H1 (cell line): Measurements from ENCODE around the gene HLA-C. TPM values are rescaled to one million over a fixed set of nuclear protein-coding genes. Genes with fewer than 3 reads are reported as not detected.

Experiments
- CTCF ChIA-PET: fragments of 300-600 bp; sonication (Branson Sonifier 250); formaldehyde crosslinking; loops from one replicate; lab custom pipeline; 2021; ENCODE audit not compliant: partially characterized antibody; lab: Charles Lee
- POLR2A ChIA-PET: fragments of 300-600 bp; sonication (Branson Sonifier 250); formaldehyde crosslinking; loops from one replicate; lab custom pipeline; 2021; ENCODE audit warnings: inconsistent platforms; ENCODE audit not compliant: partially characterized antibody; lab: Charles Lee
- DNase-seq, 2 experiments: peaks; one replicate each; pipeline versions ENCODE4 v3.0.0 to v3.0.0-alpha.2; 2010 to 2022; ENCODE audit warnings: low spot score in 2 of 2, low read depth in 1 of 2, mixed read lengths in 1 of 2
- FAIRE-seq: peaks from 2 replicates; lab custom pipeline; 2011; peaks lifted over from hg19 to GRCh38; lab: Jason Lieb, UNC
- H2AFZ ChIP-seq: 2 replicates; pipeline ENCODE4 v1.8.1; 2012; ENCODE audit warnings: low read length, inconsistent platforms
- H2AK5ac ChIP-seq: 2 replicates; pipeline ENCODE4 v1.6.1; 2013; ENCODE audit warnings: low read depth, low read length
- H2BK120ac ChIP-seq: replicated peaks from 2 replicates; pipeline ENCODE3; 2013; ENCODE audit warnings: low read depth, low read length, inconsistent platforms
- H2BK12ac ChIP-seq: 2 replicates; pipeline ENCODE4 v1.6.1; 2013; ENCODE audit warnings: low read depth, low read length
- H2BK15ac ChIP-seq: 2 replicates; pipeline ENCODE4 v1.6.1; 2013; ENCODE audit warnings: low read length
- H2BK20ac ChIP-seq: 2 replicates; pipeline ENCODE4 v1.6.1; 2013; ENCODE audit warnings: low read length
- H2BK5ac ChIP-seq: 2 replicates; pipeline ENCODE4 v1.6.1; 2013; ENCODE audit warnings: low read depth, low read length
- H3K14ac ChIP-seq: 2 replicates; pipeline ENCODE4 v1.6.1; 2013; ENCODE audit warnings: inconsistent platforms; ENCODE audit not compliant: insufficient read length
- H3K18ac ChIP-seq: 2 replicates; pipeline ENCODE4 v1.6.1; 2013; ENCODE audit warnings: low read length; ENCODE audit errors: extremely low read depth
- H3K23ac ChIP-seq: 2 replicates; pipeline ENCODE4 v1.6.1; 2013; ENCODE audit warnings: inconsistent platforms; ENCODE audit not compliant: insufficient read length
- H3K23me2 ChIP-seq: 2 replicates; pipeline ENCODE4 v1.6.1; 2013; ENCODE audit warnings: low read depth, low read length
- H3K27ac ChIP-seq: 2 replicates; pipeline ENCODE4 v1.6.1; 2011; ENCODE audit warnings: low read depth, low read length, inconsistent platforms
- H3K27me3 ChIP-seq, 4 experiments: replicated peaks in 1 of 4; 1 replicate in 1 of 4; 2 replicates in 3 of 4; pipeline versions ENCODE4 v1.6.1 to v1.8.1; 2011 to 2013; ENCODE audit warnings: low read length in 3 of 4, mild to moderate bottlenecking in 3 of 4, inconsistent platforms in 2 of 4, mixed read lengths in 2 of 4, moderate library complexity in 1 of 4; ENCODE audit not compliant: control insufficient read depth in 3 of 4, insufficient read depth in 3 of 4; ENCODE audit errors: extremely low read depth in 1 of 4
- H3K36me3 ChIP-seq, 4 experiments: 2 replicates each; pipeline versions ENCODE4 v1.6.1 to v1.8.1; 2011 to 2013; ENCODE audit warnings: mild to moderate bottlenecking in 4 of 4, low read length in 3 of 4, moderate library complexity in 2 of 4, control low read depth in 1 of 4, inconsistent platforms in 1 of 4; ENCODE audit not compliant: insufficient read depth in 4 of 4, control insufficient read depth in 2 of 4
- H3K4ac ChIP-seq: replicated peaks from 2 replicates; pipeline ENCODE3; 2013; ENCODE audit warnings: low read length, low read depth, mixed read lengths, inconsistent platforms; ENCODE audit not compliant: insufficient read length
- H3K4me1 ChIP-seq, 4 experiments: replicated peaks in 1 of 4; 1 replicate in 1 of 4; 2 replicates in 3 of 4; pipeline versions ENCODE4 v1.6.1 to v1.8.1; 2011 to 2013; ENCODE audit warnings: low read length in 3 of 4, inconsistent platforms in 2 of 4, mixed read lengths in 1 of 4; ENCODE audit not compliant: insufficient read depth in 4 of 4, control insufficient read depth in 3 of 4
- H3K4me2 ChIP-seq, 2 experiments: 2 replicates each; pipeline versions ENCODE4 v1.6.1 to v1.8.1; 2011 to 2013; ENCODE audit warnings: low read depth in 2 of 2, low read length in 2 of 2, control low read depth in 1 of 2, inconsistent platforms in 1 of 2, mild to moderate bottlenecking in 1 of 2; ENCODE audit not compliant: insufficient read depth in 1 of 2
- H3K4me3 ChIP-seq, 4 experiments: fragments of 200-600, 300-600 bp in 1 of 4; sonication (generic), shearing (Covaris generic), sonication (Bioruptor Twin) in 1 of 4; 2 replicates each; pipeline versions ENCODE4 v1.5.1 to v1.8.1; 2011 to 2016; ENCODE audit warnings: low read length in 4 of 4, low read depth in 3 of 4, control low read depth in 2 of 4, inconsistent platforms in 2 of 4, mild to moderate bottlenecking in 2 of 4, mixed read lengths in 1 of 4, moderate library complexity in 1 of 4; ENCODE audit not compliant: insufficient read depth in 2 of 4; ENCODE audit errors: extremely low read depth in 1 of 4
- H3K56ac ChIP-seq: replicated peaks from 2 replicates; pipeline ENCODE3; 2013; ENCODE audit warnings: low read depth, mild to moderate bottlenecking, mixed read lengths, low read length, inconsistent platforms; ENCODE audit not compliant: insufficient read length
- H3K79me1 ChIP-seq: 2 replicates; pipeline ENCODE4 v1.6.1; 2013; ENCODE audit warnings: low read depth, low read length, control low read depth
- H3K79me2 ChIP-seq, 2 experiments: 2 replicates each; pipeline versions ENCODE4 v1.6.1 to v1.8.1; 2012 to 2013; ENCODE audit warnings: low read length in 2 of 2, mild to moderate bottlenecking in 2 of 2, inconsistent platforms in 1 of 2; ENCODE audit not compliant: insufficient read depth in 2 of 2, control insufficient read depth in 1 of 2
- H3K9ac ChIP-seq, 4 experiments: replicated peaks in 1 of 4; 1 replicate in 1 of 4; 2 replicates in 3 of 4; pipeline versions ENCODE4 v1.6.1 to v1.8.1; 2011 to 2013; ENCODE audit warnings: low read depth in 3 of 4, low read length in 3 of 4, control low read depth in 2 of 4, mild to moderate bottlenecking in 2 of 4, moderate library complexity in 2 of 4, inconsistent platforms in 1 of 4; ENCODE audit errors: extremely low read depth in 1 of 4
- H3K9me3 ChIP-seq, 2 experiments: 2 replicates each; pipeline versions ENCODE4 v1.6.1 to v1.8.1; 2012 to 2013; ENCODE audit warnings: mild to moderate bottlenecking in 2 of 2, moderate library complexity in 2 of 2, control low read depth in 1 of 2, inconsistent platforms in 1 of 2, low read depth in 1 of 2, low read length in 1 of 2, mixed read lengths in 1 of 2; ENCODE audit not compliant: insufficient read depth in 2 of 2
- H4K20me1 ChIP-seq, 2 experiments: replicated peaks in 1 of 2; 2 replicates each; pipeline versions ENCODE3 to v1.8.1; 2011 to 2013; ENCODE audit warnings: inconsistent platforms in 2 of 2, low read length in 2 of 2, mild to moderate bottlenecking in 1 of 2; ENCODE audit not compliant: insufficient read depth in 2 of 2, control insufficient read depth in 1 of 2
- H4K5ac ChIP-seq: 2 replicates; pipeline ENCODE4 v1.6.1; 2013; ENCODE audit warnings: low read length, low read depth, mixed read lengths, inconsistent platforms; ENCODE audit not compliant: insufficient read length
- H4K8ac ChIP-seq: 2 replicates; pipeline ENCODE4 v1.8.0; 2013; ENCODE audit warnings: mild to moderate bottlenecking, moderate library complexity, low read length, inconsistent platforms; ENCODE audit not compliant: insufficient read depth; ENCODE audit errors: extremely low read depth
- H4K91ac ChIP-seq: replicated peaks from 2 replicates; pipeline ENCODE3; 2013; ENCODE audit warnings: low read length, mixed read lengths, inconsistent platforms; ENCODE audit not compliant: insufficient read length
- ASH2L ChIP-seq: fragments of 200-600, 300-600 bp; sonication (generic); IDR thresholded peaks from one replicate; pipeline ENCODE4 v1.7.1; 2017; ENCODE audit warnings: low read length
- CBX5 ChIP-seq: fragments of 300-800, 300-1000 bp; sonication (generic); IDR thresholded peaks from 2 replicates; pipeline ENCODE4 v1.7.1; 2016; ENCODE audit warnings: antibody characterized with exemption, low read length, low read depth
- CREB1 ChIP-seq: IDR thresholded peaks from 2 replicates; pipeline ENCODE4 v1.6.1; 2012; ENCODE audit warnings: inconsistent platforms
- CTBP2 ChIP-seq: IDR thresholded peaks from 2 replicates; pipeline ENCODE4 v1.7.0; 2011; ENCODE audit warnings: borderline replicate concordance, mild to moderate bottlenecking, moderate library complexity, mixed read lengths, low read length; ENCODE audit not compliant: insufficient read depth, insufficient read length
- EP300 ChIP-seq, 2 experiments: IDR thresholded peaks; 1 replicate in 1 of 2; 2 replicates in 1 of 2; pipeline ENCODE4 v1.6.1; 2011 to 2012; ENCODE audit warnings: low read depth in 2 of 2, low read length in 2 of 2, mild to moderate bottlenecking in 2 of 2, borderline replicate concordance in 1 of 2, inconsistent platforms in 1 of 2, moderate library complexity in 1 of 2
- JUND ChIP-seq: IDR thresholded peaks from 2 replicates; pipeline ENCODE4 v1.6.1; 2011; ENCODE audit warnings: mild to moderate bottlenecking, improper control_type of control experiment, low read length
- SIX5 ChIP-seq: IDR thresholded peaks from 2 replicates; pipeline ENCODE4 v1.6.1; 2011; ENCODE audit warnings: mild to moderate bottlenecking, low read depth, low read length
- TEAD4 ChIP-seq: IDR thresholded peaks from 2 replicates; pipeline ENCODE4 v1.6.1; 2012; ENCODE audit warnings: low read depth, low read length, inconsistent platforms, mixed read lengths
- WGBS, 2 experiments: shearing (Covaris generic) in 1 of 2; methylation state at CpG; one replicate each; pipeline versions ENCODE4 v1.1.6 to v1.1.7; 2013 to 2015; ENCODE audit warnings: low lambda C conversion rate in 2 of 2, mixed read lengths in 2 of 2, inconsistent platforms in 1 of 2, low coverage in 1 of 2, missing lambda C conversion rate in 1 of 2; ENCODE audit not compliant: insufficient replicate concordance in 2 of 2, insufficient coverage in 1 of 2, insufficient read length in 1 of 2; ENCODE audit errors: extremely low coverage in 1 of 2, missing lambda C conversion rate in 1 of 2; 5-methylcytosine and 5-hydroxymethylcytosine counted together
- polyA plus RNA-seq, 7 experiments: library from polyadenylated mRNA; depleted of rRNA in 3 of 7; stranded (reverse) in 5 of 7; unstranded in 2 of 7; fragments of >200 nt in 5 of 7; fragments of 200-250 nt in 2 of 7; gene quantifications; 1 replicate in 5 of 7; 2 replicates in 1 of 7; 4 replicates in 1 of 7; pipeline versions ENCODE4 v1.2.1 to v1.2.3, GENCODE V29; 2011 to 2013; ENCODE audit warnings: missing spikeins in 2 of 7, mixed read lengths in 2 of 7
- total RNA-seq: library from RNA; stranded (reverse); fragmentation: NEBNext Ultra II Directional; extraction: Animal tissue kit (Norgen Biotek cat#: 25700); gene quantifications from 2 replicates; pipeline ENCODE4 v1.2.1, GENCODE V29; 2021

The HLA-C gene
- total and polyA plus RNA-seq, 2 of the 8 experiments (the other 6 are each of a cell fraction or from before 2014, with no cell fraction given): 245 to 360 TPM

DNA sequence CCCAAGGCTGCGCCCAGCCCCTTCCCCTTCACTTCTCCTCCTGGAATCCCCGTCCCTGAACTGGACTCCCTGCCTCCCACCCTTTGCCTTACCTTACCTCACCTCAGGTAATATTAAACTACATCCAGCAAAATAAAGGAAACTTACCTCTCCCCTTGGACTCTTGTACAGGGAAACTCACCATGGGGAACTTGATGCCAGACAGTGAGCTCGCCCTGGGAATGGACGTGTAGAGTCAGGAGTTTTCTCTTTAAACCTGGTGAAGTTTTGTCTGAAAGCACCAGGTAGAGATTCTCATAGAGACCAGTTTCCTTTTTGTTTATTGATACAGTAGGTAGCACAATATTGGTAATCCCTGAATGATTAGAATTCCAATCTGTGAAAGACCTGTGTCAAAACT lies 544 bp upstream of the HLA-C start:
- Histone ChIP-seq H2BK5ac (no peak overlapping the region), H4K91ac (no peak overlapping the region), H3K23me2 (peaks cover 3% of the 10 kb centered on the region; the same call in 1 of the 2 replicates), H3K4me1 (peaks cover 0 to 8% (median 3%) of the 10 kb centered on the region in 4 experiments; a peak in 3 of 7 replicates), H3K36me3 (peaks cover 4 to 19% (median 14%) of the 10 kb centered on the region in 4 experiments; a peak in 6 of 8 replicates), H3K56ac (no peak overlapping the region), H2AK5ac (no peak overlapping the region), H2AFZ (peak overlapping the region; percentile 73), H3K14ac (no peak overlapping the region), H3K4me2 (peak overlapping the region; percentile 86 to 92), H3K79me1 (no peaks in the 10 kb centered on the region), H3K9me3 (no peaks in the 10 kb centered on the region), H3K27ac (no peak overlapping the region), H2BK20ac (no peak overlapping the region), H4K5ac (no peak overlapping the region), H2BK120ac (no peak overlapping the region), H3K79me2 (no peaks in the 10 kb centered on the region; a peak in 1 of 4 replicates), H3K27me3 (no peaks in the 10 kb centered on the region; a peak in 3 of 7 replicates), H3K9ac (peak overlapping the region in 2 of 4 experiments; percentile 42 to 57; a peak in 2 of 7 replicates), H2BK12ac (no peak overlapping the region), H4K8ac (no peak overlapping the region), H3K18ac (no peak overlapping the region; the same call in 1 of the 2 replicates), H3K4me3 (peak overlapping the region; percentile 54 to 93 (median 66)), H4K20me1 (peaks cover 1 to 3% of the 10 kb centered on the region in 2 experiments), H2BK15ac (no peak overlapping the region), H3K23ac (no peak overlapping the region), H3K4ac (no peak overlapping the region)
- WGBS, 2 experiments: 12% methylated on average over 4 of the region's 4 CpGs; no CpG with 5 or more reads in 1 of the 2 experiments
- DNase-seq (no peak), FAIRE-seq (no peak)
- ChIA-PET CTCF (no interaction called here), POLR2A (interaction anchor here (1.0 kb wide), 1 partner anchor 11 kb away, joined by 3 read pairs; no protein-coding TSS in a partner anchor)
- TF ChIP-seq EP300 (IDR thresholded peaks at IDR 0.05; ENCODE audit: borderline replicate concordance in 1 of 2, low read depth in 2 of 2, low read length in 2 of 2) (no peak), ASH2L (no peak), SIX5 (no peak), JUND (no peak), CBX5 (no peak), CTBP2 (no peak), TEAD4 (no peak), CREB1 (no peak)
